Lower lobe of right lung (tissue), 2 donors: ENCODE results near the gene SOX15. TPM values are rescaled to one million over a fixed set of nuclear protein-coding genes. Genes with fewer than 3 reads are reported as not detected.

Experiments
- ATAC-seq, 2 donors: fragments of 200-7000 bp; cut with Tn5 transposase; one replicate each; pipeline ENCODE4 v1.9.1; 2020 to 2022; ENCODE audit warnings: mild to moderate bottlenecking in 2 of 2, moderate library complexity in 2 of 2
- DNase-seq: peaks from one replicate; pipeline ENCODE4 v3.0.0-alpha.2; 2020
- H3K27ac ChIP-seq: fragments of 200-600 bp; one replicate; pipeline ENCODE4 v1.8.0; 2022
- H3K27me3 ChIP-seq: fragments of 200-600 bp; one replicate; pipeline ENCODE4 v1.8.0; 2022; ENCODE audit warnings: low read depth
- H3K36me3 ChIP-seq: fragments of 200-600 bp; one replicate; pipeline ENCODE4 v1.8.0; 2022; ENCODE audit warnings: mild to moderate bottlenecking
- H3K4me1 ChIP-seq: fragments of 200-600 bp; one replicate; pipeline ENCODE4 v1.8.0; 2022
- H3K4me3 ChIP-seq: fragments of 200-600 bp; one replicate; pipeline ENCODE4 v1.8.0; 2022; ENCODE audit warnings: mild to moderate bottlenecking
- H3K9me3 ChIP-seq: fragments of 200-600 bp; one replicate; pipeline ENCODE4 v1.8.0; 2022
- intact Hi-C: fragments of 100-400 bp; cut with DNase I; formaldehyde crosslinking; loops from one replicate; pipeline ENCODE4 v1.11.0; 2022
- total RNA-seq: library from RNA; stranded (reverse); fragmentation: NEBNext Ultra II Directional; extraction: Animal tissue kit (Norgen Biotek cat#: 25700); gene quantifications from one replicate; pipeline ENCODE4 v1.2.1, GENCODE V29; 2021
- TF ChIP-seq, protein P1 (sequence below): fragments of 200-600 bp; IDR thresholded peaks from one replicate; pipeline ENCODE4 v1.8.0; 2022; ENCODE audit warnings: antibody characterized with exemption, mild to moderate bottlenecking
- donor health status: DM: no; HTN: yes; CAD: no; lungs with severe emphysema.

Gene SOX15
- total RNA-seq, 1 donor from 2014 or later = 0.47 TPM

DNA sequence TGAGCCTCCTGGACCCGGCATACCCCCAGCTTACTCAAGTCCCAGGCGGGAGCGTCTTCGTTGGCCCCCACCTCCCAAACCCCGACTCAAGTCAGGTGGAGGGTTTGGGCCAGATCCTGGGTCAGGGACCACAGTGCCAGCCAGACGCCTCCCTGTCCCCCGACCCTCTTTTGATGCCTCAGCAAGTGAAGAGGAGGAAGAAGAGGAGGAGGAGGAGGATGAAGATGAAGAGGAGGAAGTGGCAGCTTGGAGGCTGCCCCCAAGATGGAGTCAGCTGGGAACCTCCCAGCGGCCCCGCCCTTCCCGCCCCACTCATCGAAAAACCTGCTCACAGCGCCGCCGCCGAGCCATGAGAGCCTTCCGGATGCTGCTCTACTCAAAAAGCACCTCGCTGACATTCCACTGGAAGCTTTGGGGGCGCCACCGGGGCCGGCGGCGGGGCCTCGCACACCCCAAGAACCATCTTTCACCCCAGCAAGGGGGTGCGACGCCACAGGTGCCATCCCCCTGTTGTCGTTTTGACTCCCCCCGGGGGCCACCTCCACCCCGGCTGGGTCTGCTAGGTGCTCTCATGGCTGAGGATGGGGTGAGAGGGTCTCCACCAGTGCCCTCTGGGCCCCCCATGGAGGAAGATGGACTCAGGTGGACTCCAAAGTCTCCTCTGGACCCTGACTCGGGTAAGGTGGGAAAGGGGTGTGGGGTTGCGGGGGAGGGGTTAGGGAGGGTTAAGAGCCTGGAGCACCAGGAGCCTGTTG lies 26.6 kb downstream of the SOX15 start:
- H3K27ac ChIP-seq = no peak overlapping the region
- H3K9me3 ChIP-seq = no peaks in the 10 kb centered on the region
- peaks cover 57% of the 10 kb centered on the region for H3K36me3 ChIP-seq
- H3K27me3 ChIP-seq = no peaks in the 10 kb centered on the region
- TF ChIP-seq, protein P1, sequence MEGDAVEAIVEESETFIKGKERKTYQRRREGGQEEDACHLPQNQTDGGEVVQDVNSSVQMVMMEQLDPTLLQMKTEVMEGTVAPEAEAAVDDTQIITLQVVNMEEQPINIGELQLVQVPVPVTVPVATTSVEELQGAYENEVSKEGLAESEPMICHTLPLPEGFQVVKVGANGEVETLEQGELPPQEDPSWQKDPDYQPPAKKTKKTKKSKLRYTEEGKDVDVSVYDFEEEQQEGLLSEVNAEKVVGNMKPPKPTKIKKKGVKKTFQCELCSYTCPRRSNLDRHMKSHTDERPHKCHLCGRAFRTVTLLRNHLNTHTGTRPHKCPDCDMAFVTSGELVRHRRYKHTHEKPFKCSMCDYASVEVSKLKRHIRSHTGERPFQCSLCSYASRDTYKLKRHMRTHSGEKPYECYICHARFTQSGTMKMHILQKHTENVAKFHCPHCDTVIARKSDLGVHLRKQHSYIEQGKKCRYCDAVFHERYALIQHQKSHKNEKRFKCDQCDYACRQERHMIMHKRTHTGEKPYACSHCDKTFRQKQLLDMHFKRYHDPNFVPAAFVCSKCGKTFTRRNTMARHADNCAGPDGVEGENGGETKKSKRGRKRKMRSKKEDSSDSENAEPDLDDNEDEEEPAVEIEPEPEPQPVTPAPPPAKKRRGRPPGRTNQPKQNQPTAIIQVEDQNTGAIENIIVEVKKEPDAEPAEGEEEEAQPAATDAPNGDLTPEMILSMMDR = no peak
- no peak for ATAC-seq
- peaks cover 53% of the 10 kb centered on the region for H3K4me1 ChIP-seq
- no peak for DNase-seq
- intact Hi-C loops = no loop called here
- peak overlapping the region; percentile 94 for H3K4me3 ChIP-seq

DNA sequence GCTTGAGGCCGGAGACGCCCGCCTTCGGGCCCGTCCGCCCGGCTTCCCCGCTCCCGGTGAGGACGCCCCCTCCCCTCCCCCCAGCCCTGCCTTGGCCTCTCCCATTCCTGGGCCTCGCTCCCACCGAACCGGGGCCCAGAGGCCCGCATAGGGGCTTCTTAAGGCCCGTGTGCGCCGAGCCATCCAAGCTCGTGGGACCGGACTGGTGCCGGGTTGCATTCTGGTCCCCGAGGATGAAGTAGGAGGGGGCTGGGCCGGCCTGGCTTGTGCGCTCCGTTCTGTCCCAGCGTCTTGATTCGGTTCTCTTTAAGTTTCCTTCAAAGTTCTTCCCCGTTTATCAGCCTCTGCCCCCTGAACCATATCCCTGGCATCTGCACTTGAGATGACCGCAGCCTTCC lies 27.7 kb downstream of the SOX15 start:
- no peak for ATAC-seq
- Histone ChIP-seq H3K9me3 (no peaks in the 10 kb centered on the region), H3K27ac (peak overlapping the region; percentile 95), H3K4me3 (peak overlapping the region; percentile 94), H3K27me3 (no peaks in the 10 kb centered on the region), H3K36me3 (peaks cover 50% of the 10 kb centered on the region), H3K4me1 (peaks cover 64% of the 10 kb centered on the region)
- TF ChIP-seq, protein P1 = no peak
- intact Hi-C loops = no loop called here
- no peak for DNase-seq

DNA sequence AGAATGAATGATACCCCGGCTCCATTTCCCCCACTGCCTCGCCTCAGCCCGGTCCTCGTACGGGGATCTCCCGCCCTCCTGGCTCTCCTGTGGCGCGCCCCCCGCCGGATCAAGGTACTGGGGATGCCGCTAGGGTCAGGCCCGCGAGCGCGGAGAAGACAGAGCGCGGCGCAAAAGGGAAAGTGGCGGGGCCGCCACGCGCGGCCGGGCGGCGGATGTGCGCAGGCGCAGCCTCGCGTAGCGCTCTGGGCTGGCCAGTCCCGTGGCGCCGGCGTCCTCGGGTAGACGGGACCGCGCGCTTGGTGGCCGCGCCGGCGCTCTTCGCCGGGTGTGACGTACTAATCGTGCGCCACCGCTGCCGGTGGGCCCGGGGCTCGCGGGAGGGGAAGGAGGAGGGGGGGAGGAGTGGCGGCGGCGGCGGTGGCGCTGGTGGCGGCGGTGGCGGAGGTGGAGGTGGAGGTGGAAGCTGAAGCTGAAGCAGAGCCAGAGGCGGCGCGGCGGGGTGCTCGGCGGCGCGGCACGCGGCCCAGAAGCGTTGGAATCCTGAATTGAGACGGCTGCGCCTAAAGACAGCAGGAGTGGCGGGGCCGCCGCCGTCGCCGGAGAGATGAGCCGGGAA lies 28.2 kb downstream of the SOX15 start, which contains the start of gene SENP3:
Gene SENP3, plus strand, starts transcription at position 331 of the 619 bp plus-strand sequence. CDS start 1,158 bp downstream, outside the sequence.
- Histone ChIP-seq H3K4me1 (peaks cover 69% of the 10 kb centered on the region), H3K27ac (peak within 1 kb of the TSS; percentile 95), H3K9me3 (no peaks in the 10 kb centered on the region), H3K36me3 (peaks cover 45% of the 10 kb centered on the region), H3K27me3 (no peaks in the 10 kb centered on the region), H3K4me3 (peak within 1 kb of the TSS; percentile 94)
- intact Hi-C loops = no loop called here
- TF ChIP-seq, protein P1 = no peak
- peak; percentile 93 for DNase-seq
- peak; percentile 85 to 90 for ATAC-seq

DNA sequence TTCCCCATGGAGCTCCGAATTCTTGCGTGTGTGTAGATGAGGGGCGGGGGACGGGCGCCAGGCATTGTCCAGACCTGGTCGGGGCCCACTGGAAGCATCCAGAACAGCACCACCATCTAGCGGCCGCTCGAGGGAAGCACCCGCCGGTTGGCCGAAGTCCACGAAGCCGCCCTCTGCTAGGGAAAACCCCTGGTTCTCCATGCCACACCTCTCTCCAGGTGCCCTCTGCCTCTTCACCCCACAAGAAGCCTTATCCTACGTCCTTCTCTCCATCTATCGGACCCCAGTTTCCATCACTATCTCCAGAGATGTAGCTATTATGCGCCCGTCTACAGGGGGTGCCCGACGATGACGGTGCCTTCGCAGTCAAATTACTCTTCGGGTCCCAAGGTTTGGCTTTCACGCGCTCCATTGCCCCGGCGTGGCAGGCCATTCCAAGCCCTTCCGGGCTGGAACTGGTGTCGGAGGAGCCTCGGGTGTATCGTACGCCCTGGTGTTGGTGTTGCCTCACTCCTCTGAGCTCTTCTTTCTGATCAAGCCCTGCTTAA lies 28.8 kb downstream of the SOX15 start:
- Histone ChIP-seq H3K9me3 (no peaks in the 10 kb centered on the region), H3K4me1 (peaks cover 72% of the 10 kb centered on the region), H3K4me3 (peak overlapping the region; percentile 94), H3K27me3 (no peaks in the 10 kb centered on the region), H3K36me3 (peaks cover 39% of the 10 kb centered on the region), H3K27ac (peak overlapping the region; percentile 95)
- intact Hi-C loops = no loop called here
- DNase-seq = peak; percentile 95
- TF ChIP-seq, protein P1 = peak; percentile 86
- ATAC-seq = peak; percentile 81 to 85

DNA sequence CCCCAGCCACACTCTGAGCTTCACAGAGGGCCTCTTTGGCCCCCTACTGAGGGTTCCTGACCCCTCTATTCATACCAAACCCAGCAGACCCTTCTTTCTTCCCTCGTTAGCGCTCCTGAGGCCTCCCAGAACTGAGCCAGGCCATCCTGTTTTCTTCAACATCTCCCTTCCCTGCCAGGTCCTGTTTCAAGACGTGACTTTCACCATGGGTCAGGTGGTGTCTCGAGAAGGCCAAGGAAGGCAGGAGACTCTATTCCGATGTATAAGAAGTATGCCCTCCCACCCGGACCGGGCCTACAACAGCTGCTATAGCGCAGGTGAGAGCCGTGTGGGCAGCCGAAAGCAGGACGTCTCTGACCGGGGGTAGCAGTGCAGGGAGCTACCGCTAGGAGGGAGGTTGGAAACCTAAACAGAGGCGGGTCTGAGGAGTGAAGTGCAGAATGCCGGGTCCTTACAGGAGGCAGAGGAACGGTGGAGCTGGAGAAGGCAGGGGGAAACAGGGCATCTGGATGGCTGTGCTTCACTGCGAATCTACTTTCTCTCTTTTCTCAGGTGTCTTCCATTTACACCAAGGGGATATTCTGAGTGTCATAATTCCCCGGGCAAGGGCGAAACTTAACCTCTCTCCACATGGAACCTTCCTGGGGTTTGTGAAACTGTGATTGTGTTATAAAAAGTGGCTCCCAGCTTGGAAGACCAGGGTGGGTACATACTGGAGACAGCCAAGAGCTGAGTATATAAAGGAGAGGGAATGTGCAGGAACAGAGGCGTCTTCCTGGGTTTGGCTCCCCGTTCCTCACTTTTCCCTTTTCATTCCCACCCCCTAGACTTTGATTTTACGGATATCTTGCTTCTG lies 29.5 kb downstream of the SOX15 start:
- peak; percentile 80 for DNase-seq
- TF ChIP-seq, protein P1 = peak; percentile 36
- Histone ChIP-seq H3K27me3 (no peaks in the 10 kb centered on the region), H3K4me3 (peak overlapping the region; percentile 94), H3K9me3 (no peaks in the 10 kb centered on the region), H3K27ac (peak overlapping the region; percentile 95), H3K4me1 (peaks cover 72% of the 10 kb centered on the region), H3K36me3 (peaks cover 32% of the 10 kb centered on the region)
- peak; percentile 39 to 54 for ATAC-seq
- intact Hi-C loops = no loop called here
